Heart right ventricle (tissue), 16 donors: Measurements from ENCODE around the gene NHSL1. TPM values are rescaled to one million over a fixed set of nuclear protein-coding genes. Genes with fewer than 3 reads are reported as not detected.
A peak's percentile ranks its signal among the peaks of the same experiment; 100 is the strongest.

ENCODE experiments used
- ATAC-seq, 8 donors: fragments of 200-7000 bp; cut with Tn5 transposase; one replicate each; pipeline ENCODE4 v1.9.1; 2020; ENCODE audit warnings: mild to moderate bottlenecking in 8 of 8, moderate library complexity in 8 of 8, moderate number of reproducible peaks in 1 of 8
- DNase-seq, 2 donors: peaks; one replicate each; pipeline ENCODE4 v3.0.0-alpha.2; 2020
- H3K27ac ChIP-seq, 10 donors: fragments of 200-600 bp; sonication (generic) in 2 of 10; one replicate each; pipeline versions ENCODE4 v1.5.0 to v1.8.0; 2020 to 2022; ENCODE audit warnings: mild to moderate bottlenecking in 3 of 10
- H3K27me3 ChIP-seq, 7 donors: fragments of 200-600 bp; one replicate each; pipeline ENCODE4 v1.8.0; 2021 to 2022; ENCODE audit warnings: mild to moderate bottlenecking in 2 of 7
- H3K36me3 ChIP-seq, 9 donors: fragments of 200-600 bp; sonication (generic) in 1 of 9; one replicate each; pipeline versions ENCODE4 v1.5.0 to v1.8.0; 2020 to 2022; ENCODE audit warnings: mild to moderate bottlenecking in 2 of 9
- H3K4me1 ChIP-seq, 9 donors: fragments of 200-600 bp; sonication (generic) in 1 of 9; one replicate each; pipeline versions ENCODE4 v1.5.0 to v1.8.0; 2020 to 2022; ENCODE audit warnings: mild to moderate bottlenecking in 4 of 9
- H3K4me3 ChIP-seq, 10 donors: fragments of 200-600 bp; sonication (generic) in 2 of 10; one replicate each; pipeline versions ENCODE4 v1.5.0 to v1.8.0; 2020 to 2022; ENCODE audit warnings: mild to moderate bottlenecking in 7 of 10, moderate library complexity in 2 of 10
- H3K9me3 ChIP-seq, 11 donors: fragments of 200-600 bp in 10 of 11; sonication (generic) in 2 of 11; one replicate each; pipeline versions ENCODE4 v1.5.0 to v1.8.0; 2013 to 2022; ENCODE audit warnings: mild to moderate bottlenecking in 2 of 11, control low read depth in 1 of 11, moderate library complexity in 1 of 11
- WGBS, 2 donors: extraction: QIAGEN DNeasy Blood & Tissue Kit; methylation state at CpG; one replicate each; pipeline ENCODE4 v1.1.7; 2013; ENCODE audit warnings: inconsistent platforms in 1 of 2; 5-methylcytosine and 5-hydroxymethylcytosine counted together
- intact Hi-C, 10 donors: fragments of 100-400 bp; cut with DNase I; formaldehyde crosslinking; loops; one replicate each; pipeline versions ENCODE4 v1.11.1 to v1.14.2; 2022
- polyA plus RNA-seq, 2 donors: library from polyadenylated mRNA; stranded (reverse); fragments of 200-250 nt; gene quantifications; one replicate each; pipeline ENCODE4 v1.2.3, GENCODE V29; 2013
- total RNA-seq, 10 donors: library from RNA; stranded (reverse); fragmentation: NEBNext Ultra II Directional in 3 of 10; extraction: Animal tissue kit (Norgen Biotek cat#: 25700) in 3 of 10; gene quantifications; one replicate each; pipeline versions ENCODE4 v1.2.1 to v1.2.4, GENCODE V29; 2021 to 2023
- TF ChIP-seq, protein P1 (sequence below), 9 donors: fragments of 200-600 bp; sonication (generic) in 2 of 9; IDR thresholded peaks; one replicate each; pipeline versions ENCODE4 v1.5.0 to v1.8.0; 2021 to 2022; ENCODE audit warnings: antibody characterized with exemption in 9 of 9, mild to moderate bottlenecking in 5 of 9, moderate library complexity in 1 of 9
- donor health status: Arrhythmogenic right ventricular cardiomyopathy.
- donor health status: ischemic (EF 13 %, LVEDD 7.1; RV severe dilation, severe dysfunction).
- donor health status: healthy with polysubstance abuse.
- donor health status: DM: no; HTN: yes; CAD: no.
- donor health status: DM: no; HTN: no; CAD: no.
- donor health status: ischemic (EF 25% LVEDD 6.9; RV normal size, moderate dysfunction).
- donor health status: ischemic (EF 25% LVEDD 5.7; RV mildly dilated, moderate dysfunction).
- donor health status: healthy.
- donor health status: DM: yes; HTN: yes; CAD: no.
- donor health status: Ischemic cardiomyopathy.
- donor health status: ischemic (EF 35%, LVEDD 5.7; RV mildly dilated, moderate dysfunction).
- donor health status: nonischemic (EF 11% LVEDD 7.7; RV severe dilation, severe dysfunction).
- donor health status: DM: yes; HTN: yes; CAD: no.
- donor health status: PGD.
- donor health status: ischemic (EF 29% LVEDD 5.4; RV normal size, mild dysfunction).
- donor health status: nonischemic (EF 23%, LVEDD 6.1; RV moderate dilation, normal function).

The NHSL1 gene
- total and polyA plus RNA-seq, 12 donors, result 5.0 to 97.4 (median 74.7) TPM

DNA sequence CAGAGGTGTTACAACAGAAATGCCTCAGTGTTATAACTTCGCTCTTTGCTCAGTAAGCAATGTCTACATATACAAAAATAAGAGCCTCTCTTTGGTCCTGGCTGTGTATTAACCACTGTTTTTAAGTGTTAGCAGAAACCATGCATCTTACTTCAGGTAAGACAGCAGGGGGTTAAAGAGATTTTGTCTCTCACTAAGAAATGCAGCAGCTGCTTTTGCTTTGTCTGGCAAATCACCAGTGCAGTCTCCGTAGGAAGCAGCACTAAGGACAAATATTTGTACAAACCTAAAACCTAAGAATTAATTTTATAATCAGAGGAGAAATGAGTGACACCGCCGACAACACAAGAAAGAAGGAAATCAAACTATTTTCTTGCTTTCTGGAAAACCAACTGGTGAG, 120.8 kb downstream of the NHSL1 start:
- ATAC-seq, result no peak
- WGBS, 2 donors, result 73 to 77% methylated on average over 4 of the region's 4 CpGs

DNA sequence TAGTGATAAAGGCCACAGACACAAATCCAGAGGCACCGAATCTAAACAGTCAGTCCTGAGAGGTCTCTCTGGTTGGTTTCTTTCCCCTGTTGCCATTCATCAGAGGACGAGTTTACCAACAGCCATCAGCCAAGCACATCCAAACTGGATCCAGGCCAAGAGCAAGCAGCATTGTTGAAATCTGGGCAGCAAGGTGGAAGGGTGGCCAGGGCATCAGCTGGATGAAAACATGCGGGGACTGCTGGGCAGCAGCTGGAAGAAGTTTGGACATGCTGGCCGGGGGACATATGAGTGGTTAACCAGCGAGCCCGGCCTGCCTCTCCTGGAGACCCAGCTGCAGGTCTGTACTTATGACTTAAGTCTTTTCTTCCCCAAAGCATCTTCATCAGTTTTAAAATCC, 121.5 kb downstream of the NHSL1 start, which contains the start of gene SMIM28:
TSS of gene SMIM28 (plus strand) at position 62 of the 400 bp plus-strand sequence. CDS start at position 230, 168 bp downstream.
- H3K27me3 ChIP-seq, result no peaks in the 10 kb centered on the region
- no peaks in the 10 kb centered on the region for H3K9me3 ChIP-seq
- ATAC-seq, result peak in 1 of 8 donors; percentile 42
- H3K36me3 ChIP-seq, result no peaks in the 10 kb centered on the region
- no peak for DNase-seq
- H3K4me3 ChIP-seq, result no peak within 1 kb of the TSS
- TF ChIP-seq, protein P1, sequence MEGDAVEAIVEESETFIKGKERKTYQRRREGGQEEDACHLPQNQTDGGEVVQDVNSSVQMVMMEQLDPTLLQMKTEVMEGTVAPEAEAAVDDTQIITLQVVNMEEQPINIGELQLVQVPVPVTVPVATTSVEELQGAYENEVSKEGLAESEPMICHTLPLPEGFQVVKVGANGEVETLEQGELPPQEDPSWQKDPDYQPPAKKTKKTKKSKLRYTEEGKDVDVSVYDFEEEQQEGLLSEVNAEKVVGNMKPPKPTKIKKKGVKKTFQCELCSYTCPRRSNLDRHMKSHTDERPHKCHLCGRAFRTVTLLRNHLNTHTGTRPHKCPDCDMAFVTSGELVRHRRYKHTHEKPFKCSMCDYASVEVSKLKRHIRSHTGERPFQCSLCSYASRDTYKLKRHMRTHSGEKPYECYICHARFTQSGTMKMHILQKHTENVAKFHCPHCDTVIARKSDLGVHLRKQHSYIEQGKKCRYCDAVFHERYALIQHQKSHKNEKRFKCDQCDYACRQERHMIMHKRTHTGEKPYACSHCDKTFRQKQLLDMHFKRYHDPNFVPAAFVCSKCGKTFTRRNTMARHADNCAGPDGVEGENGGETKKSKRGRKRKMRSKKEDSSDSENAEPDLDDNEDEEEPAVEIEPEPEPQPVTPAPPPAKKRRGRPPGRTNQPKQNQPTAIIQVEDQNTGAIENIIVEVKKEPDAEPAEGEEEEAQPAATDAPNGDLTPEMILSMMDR (IDR thresholded peaks at IDR 0.05), result no peak
- H3K27ac ChIP-seq, result no peak within 1 kb of the TSS
- WGBS, 2 donors, result 68% methylated on average over 6 of the region's 6 CpGs
- intact Hi-C loops, result no loop called here
- peaks cover 0 to 3% (median 0%) of the 10 kb centered on the region in 9 donors for H3K4me1 ChIP-seq

More for the DNA sequence above, 120.8 kb downstream of the NHSL1 start:
- Histone ChIP-seq H3K27me3 (no peaks in the 10 kb centered on the region), H3K4me3 (no peak overlapping the region), H3K9me3 (no peaks in the 10 kb centered on the region), H3K36me3 (no peaks in the 10 kb centered on the region), H3K27ac (no peak overlapping the region), H3K4me1 (no peaks in the 10 kb centered on the region)
- TF ChIP-seq, protein P1 (IDR thresholded peaks at IDR 0.05), result no peak
- DNase-seq, result no peak
- intact Hi-C loops, result no loop called here

DNA sequence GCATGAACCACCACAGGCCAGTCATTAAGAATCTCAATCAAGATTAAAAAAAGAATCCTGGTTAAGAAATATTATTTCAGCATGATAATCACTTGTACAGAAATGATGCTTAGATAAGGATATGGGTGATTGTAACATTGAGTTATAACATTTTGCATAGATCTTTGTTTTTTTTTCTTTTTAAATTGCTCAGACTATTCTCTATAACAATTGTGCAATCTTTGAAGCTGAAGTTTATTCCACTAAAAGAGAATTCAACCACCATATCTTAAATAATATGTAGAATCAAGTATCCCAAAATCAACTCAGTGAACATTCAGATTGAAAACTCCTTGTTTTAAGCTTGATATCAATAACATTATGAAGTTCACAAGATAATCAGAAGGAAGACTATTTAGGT, 122.3 kb downstream of the NHSL1 start:
- DNase-seq (no peak), ATAC-seq (no peak)
- no peak overlapping the region for H3K27ac ChIP-seq
- H3K27me3 ChIP-seq, result no peaks in the 10 kb centered on the region
- peaks cover 0 to 11% (median 0%) of the 10 kb centered on the region in 9 donors for H3K4me1 ChIP-seq
- no peak overlapping the region for H3K4me3 ChIP-seq
- no peaks in the 10 kb centered on the region for H3K36me3 ChIP-seq
- TF ChIP-seq, protein P1 (IDR thresholded peaks at IDR 0.05), result no peak
- H3K9me3 ChIP-seq, result no peaks in the 10 kb centered on the region
- intact Hi-C loops, result no loop called here

DNA sequence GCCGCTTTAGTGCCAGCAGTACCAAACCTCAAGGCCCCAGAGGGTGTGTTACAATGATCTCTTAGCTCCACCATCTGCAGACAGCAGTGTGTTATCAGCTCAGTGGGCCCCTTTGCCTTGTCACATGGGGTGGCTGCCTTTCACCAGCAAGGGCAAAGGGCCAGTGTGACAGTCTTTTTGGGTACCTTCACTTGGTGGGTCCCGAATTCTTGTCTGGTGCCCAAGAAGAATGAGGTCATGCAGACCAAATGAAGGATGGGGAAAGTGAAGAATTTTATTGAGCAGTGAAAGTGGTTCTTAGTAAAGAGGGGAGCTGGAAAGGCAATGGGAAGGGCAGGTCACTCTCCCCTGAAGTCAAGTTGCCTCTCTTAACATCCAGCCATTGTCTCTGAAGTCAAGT, 124.5 kb downstream of the NHSL1 start:
- Histone ChIP-seq H3K4me1 (peaks cover 0 to 19% (median 0%) of the 10 kb centered on the region in 9 donors), H3K27ac (no peak overlapping the region), H3K27me3 (no peaks in the 10 kb centered on the region), H3K4me3 (no peak overlapping the region), H3K9me3 (no peaks in the 10 kb centered on the region), H3K36me3 (no peaks in the 10 kb centered on the region)
- DNase-seq (no peak), ATAC-seq (no peak)
- intact Hi-C loops, result no loop called here
- 93 to 96% methylated on average over 2 of the region's 2 CpGs for WGBS, 2 donors
- TF ChIP-seq, protein P1 (IDR thresholded peaks at IDR 0.05), result no peak
